ENCODE measurements around the gene GNAZ. TPM values are rescaled to one million over a fixed set of nuclear protein-coding genes. Genes with fewer than 3 reads are reported as not detected.

Gene GNAZ
- total RNA-seq, 1 experiment from 2014 or later: 11.1 TPM

- no peak for TF ChIP-seq SIN3A (IDR thresholded peaks at IDR 0.05; ENCODE audit: low read depth)
Measured at GRCh38 chr22:23166841-23167616, 96.7 kb downstream of the GNAZ start (continued).

DNA sequence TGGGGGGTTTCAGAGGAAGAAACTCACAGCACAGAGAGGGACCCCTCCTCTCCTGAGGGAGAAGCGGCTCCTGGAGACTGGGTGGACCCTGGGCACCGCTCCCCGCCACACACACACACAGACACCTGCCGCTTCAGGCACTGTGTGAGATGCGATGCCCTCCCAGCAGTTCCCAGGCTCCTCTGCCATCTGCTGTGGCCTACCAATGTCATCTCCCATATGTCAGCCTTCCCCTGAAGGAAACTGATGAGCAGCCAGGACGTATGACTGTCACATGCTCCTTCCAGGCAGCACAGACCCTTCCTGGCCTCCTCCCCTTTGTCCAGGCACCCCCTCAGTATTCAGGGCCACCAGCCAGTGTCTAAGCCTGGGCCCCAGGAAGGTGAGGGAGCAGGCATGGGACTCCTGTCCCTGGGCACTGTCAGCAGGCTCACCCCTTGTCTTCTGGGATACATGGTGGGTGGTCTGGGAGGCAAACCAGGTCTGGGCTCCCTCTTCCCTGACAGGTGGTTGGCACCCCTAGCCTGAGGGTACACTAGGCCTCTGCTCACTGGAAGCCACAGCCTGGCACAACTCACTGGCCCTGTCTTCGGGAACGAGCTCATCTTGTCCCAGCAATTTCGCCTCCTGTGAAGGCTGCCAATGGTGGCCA lies 98.2 kb downstream of the GNAZ start:
- H2AFZ ChIP-seq (ENCODE audit: low read depth, low read length, poor library complexity, severe bottlenecking): no peak overlapping the region
- H3K27ac ChIP-seq (ENCODE audit: low read depth, low read length): no peak overlapping the region
- no peak for ATAC-seq
- ChIA-PET POLR2A (no interaction called here), CTCF (interaction anchor here (2.3 kb wide), 1 partner anchor 113 kb away, joined by 6 read pairs; no protein-coding TSS in a partner anchor), RAD21 (ENCODE audit: low non-redundant PET in 1 of 2, low total read pairs in 2 of 2, uncharacterized antibody in 2 of 2, unreplicated experiment in 2 of 2) (no interaction called here)
- H3K4me3 ChIP-seq (replicated peaks in 1 of 2; ENCODE audit: low read depth in 1 of 2, low read length in 2 of 2): no peak overlapping the region
- H3K9me3 ChIP-seq (ENCODE audit: control insufficient read depth in 1 of 2, insufficient read depth in 1 of 2, low read depth in 1 of 2, low read length in 2 of 2): no peaks in the 10 kb centered on the region
- H3K36me3 ChIP-seq (ENCODE audit: control insufficient read depth in 1 of 2, insufficient read depth in 2 of 2, low read length in 2 of 2): no peaks in the 10 kb centered on the region
- H3K4me2 ChIP-seq (ENCODE audit: low read length): no peak overlapping the region
- TF ChIP-seq, protein P1, sequence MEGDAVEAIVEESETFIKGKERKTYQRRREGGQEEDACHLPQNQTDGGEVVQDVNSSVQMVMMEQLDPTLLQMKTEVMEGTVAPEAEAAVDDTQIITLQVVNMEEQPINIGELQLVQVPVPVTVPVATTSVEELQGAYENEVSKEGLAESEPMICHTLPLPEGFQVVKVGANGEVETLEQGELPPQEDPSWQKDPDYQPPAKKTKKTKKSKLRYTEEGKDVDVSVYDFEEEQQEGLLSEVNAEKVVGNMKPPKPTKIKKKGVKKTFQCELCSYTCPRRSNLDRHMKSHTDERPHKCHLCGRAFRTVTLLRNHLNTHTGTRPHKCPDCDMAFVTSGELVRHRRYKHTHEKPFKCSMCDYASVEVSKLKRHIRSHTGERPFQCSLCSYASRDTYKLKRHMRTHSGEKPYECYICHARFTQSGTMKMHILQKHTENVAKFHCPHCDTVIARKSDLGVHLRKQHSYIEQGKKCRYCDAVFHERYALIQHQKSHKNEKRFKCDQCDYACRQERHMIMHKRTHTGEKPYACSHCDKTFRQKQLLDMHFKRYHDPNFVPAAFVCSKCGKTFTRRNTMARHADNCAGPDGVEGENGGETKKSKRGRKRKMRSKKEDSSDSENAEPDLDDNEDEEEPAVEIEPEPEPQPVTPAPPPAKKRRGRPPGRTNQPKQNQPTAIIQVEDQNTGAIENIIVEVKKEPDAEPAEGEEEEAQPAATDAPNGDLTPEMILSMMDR (IDR thresholded peaks at IDR 0.05 in 2 of 3, conservative IDR thresholded peaks at IDR 0.05 in 1 of 3; ENCODE audit: borderline replicate concordance in 1 of 3, insufficient read depth in 1 of 3, low read depth in 2 of 3, low read length in 2 of 3): no peak
- TF ChIP-seq SIN3A (IDR thresholded peaks at IDR 0.05; ENCODE audit: low read depth) (no peak), EZH2phosphoT487 (IDR thresholded peaks at IDR 0.05; ENCODE audit: borderline replicate concordance) (no peak), SP1 (IDR thresholded peaks at IDR 0.05; ENCODE audit: low read depth) (no peak), CEBPB (IDR thresholded peaks at IDR 0.05; ENCODE audit: low read depth) (no peak), ZNF274 (IDR thresholded peaks at IDR 0.05; ENCODE audit: low read depth, low read length) (no peak), YY1 (IDR thresholded peaks at IDR 0.05; ENCODE audit: extremely low read depth, insufficient replicate concordance, low read depth, low read length) (no peak), POLR2A (IDR thresholded peaks at IDR 0.05; ENCODE audit: borderline replicate concordance, extremely low read depth, insufficient read depth, insufficient read length) (no peak)
- TF ChIP-seq, protein P2, sequence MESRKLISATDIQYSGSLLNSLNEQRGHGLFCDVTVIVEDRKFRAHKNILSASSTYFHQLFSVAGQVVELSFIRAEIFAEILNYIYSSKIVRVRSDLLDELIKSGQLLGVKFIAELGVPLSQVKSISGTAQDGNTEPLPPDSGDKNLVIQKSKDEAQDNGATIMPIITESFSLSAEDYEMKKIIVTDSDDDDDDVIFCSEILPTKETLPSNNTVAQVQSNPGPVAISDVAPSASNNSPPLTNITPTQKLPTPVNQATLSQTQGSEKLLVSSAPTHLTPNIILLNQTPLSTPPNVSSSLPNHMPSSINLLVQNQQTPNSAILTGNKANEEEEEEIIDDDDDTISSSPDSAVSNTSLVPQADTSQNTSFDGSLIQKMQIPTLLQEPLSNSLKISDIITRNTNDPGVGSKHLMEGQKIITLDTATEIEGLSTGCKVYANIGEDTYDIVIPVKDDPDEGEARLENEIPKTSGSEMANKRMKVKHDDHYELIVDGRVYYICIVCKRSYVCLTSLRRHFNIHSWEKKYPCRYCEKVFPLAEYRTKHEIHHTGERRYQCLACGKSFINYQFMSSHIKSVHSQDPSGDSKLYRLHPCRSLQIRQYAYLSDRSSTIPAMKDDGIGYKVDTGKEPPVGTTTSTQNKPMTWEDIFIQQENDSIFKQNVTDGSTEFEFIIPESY (IDR thresholded peaks at IDR 0.05; ENCODE audit: extremely low read depth, insufficient replicate concordance, low read length): no peak
- no peaks in the 10 kb centered on the region for H4K20me1 ChIP-seq (ENCODE audit: insufficient read depth)
- H3K4me1 ChIP-seq (ENCODE audit: control insufficient read depth in 1 of 2, insufficient read depth in 2 of 2, low read length in 2 of 2): no peaks in the 10 kb centered on the region
- DNase-seq (ENCODE audit: low read depth, low spot score): no peak
- no peaks in the 10 kb centered on the region for H3K79me2 ChIP-seq (ENCODE audit: insufficient read depth, low read length)
- H3K9me2 ChIP-seq (ENCODE audit: insufficient read depth): no peaks in the 10 kb centered on the region
- BruUV-seq (replicated peaks): no TSS peak
- intact Hi-C loops (cut with micrococcal nuclease): no loop called here
- H3K9ac ChIP-seq (ENCODE audit: low read length): no peak overlapping the region
- no peaks in the 10 kb centered on the region for H3K27me3 ChIP-seq (ENCODE audit: insufficient read depth, low read length)

Data from HCT116 (cell line).